A549 (cell line): ENCODE results near the gene SETD2. TPM values are rescaled to one million over a fixed set of nuclear protein-coding genes. Genes with fewer than 3 reads are reported as not detected.

Source experiments
- ATAC-seq, 2 experiments: fragments of 200-7000 bp in 1 of 2; fragments of >200 bp in 1 of 2; cut with Nextera tagmentation in 1 of 2; cut with Tn5 transposase in 1 of 2; 3 replicates each; pipeline versions ENCODE4 v1.8.0 to v1.9.1; 2018 to 2020; ENCODE audit warnings: mild to moderate bottlenecking in 1 of 2, moderate library complexity in 1 of 2
- CTCF ChIA-PET: fragments of 300-600 bp; sonication (Branson Sonifier 250); formaldehyde crosslinking; extraction: SDS; loops from one replicate; lab custom pipeline; 2021; ENCODE audit warnings: antibody characterized with exemption, inconsistent platforms; lab: Yijun Ruan, JAX
- POLR2A ChIA-PET: fragments of 350-600 bp; formaldehyde crosslinking; extraction: SDS; loops from one replicate; lab custom pipeline; 2021; ENCODE audit warnings: antibody characterized with exemption, inconsistent platforms; lab: Yijun Ruan, JAX
- DNase-seq, 2 experiments: peaks; one replicate each; pipeline versions ENCODE4 v3.0.0 to v3.0.0-alpha.2; 2011 to 2016; ENCODE audit warnings: low read depth in 1 of 2, low spot score in 1 of 2
- FAIRE-seq: peaks from 2 replicates; lab custom pipeline; 2011; peaks lifted over from hg19 to GRCh38; lab: Jason Lieb, UNC
- H3K27ac ChIP-seq, 2 experiments: fragments of >200 bp; sonication (Bioruptor Twin); formaldehyde crosslinking; 3 replicates each; pipeline ENCODE4 v1.5.1; 2016 to 2017
- H3K4me1 ChIP-seq: fragments of >200 bp; sonication (Bioruptor Twin); formaldehyde crosslinking; 3 replicates; pipeline ENCODE4 v1.6.1; 2016
- H3K4me2 ChIP-seq: fragments of >200 bp; sonication (Bioruptor Twin); formaldehyde crosslinking; 3 replicates; pipeline ENCODE4 v1.6.1; 2016
- H3K4me3 ChIP-seq: fragments of >200 bp; sonication (Bioruptor Twin); formaldehyde crosslinking; 3 replicates; pipeline ENCODE4 v1.5.1; 2016
- H3K9me3 ChIP-seq: fragments of >200 bp; sonication (Bioruptor Twin); formaldehyde crosslinking; 3 replicates; pipeline ENCODE4 v1.6.1; 2016
- ATOH8 ChIP-seq: fragments of 250-450 bp; sonication (Bioruptor Pico); IDR thresholded peaks from 2 replicates; pipeline ENCODE4 v1.5.0; 2020; ENCODE audit warnings: low read depth, mild to moderate bottlenecking, moderate library complexity
- CEBPB ChIP-seq, 2 experiments: fragments of >200 bp in 1 of 2; sonication (Bioruptor Twin) in 1 of 2; formaldehyde crosslinking in 1 of 2; IDR thresholded peaks; 2 replicates each; pipeline ENCODE4 v1.6.1; 2012 to 2016
- CHD2 ChIP-seq: fragments of 150-350 bp; IDR thresholded peaks from 2 replicates; pipeline ENCODE4 v1.6.1; 2014; ENCODE audit warnings: low read length; ENCODE audit not compliant: partially characterized antibody
- CHD4 ChIP-seq: fragments of 200-600 bp; sonication (generic); IDR thresholded peaks from 2 replicates; pipeline ENCODE4 v1.6.1; 2016; ENCODE audit warnings: antibody characterized with exemption, mild to moderate bottlenecking, borderline replicate concordance
- EHMT2 ChIP-seq: fragments of 200-600 bp; sonication (generic); IDR thresholded peaks from 2 replicates; pipeline ENCODE4 v1.6.1; 2016; ENCODE audit warnings: antibody characterized with exemption, low read depth, mild to moderate bottlenecking, moderate library complexity
- EP300 ChIP-seq, 2 experiments: fragments of >200 bp; sonication (Bioruptor Twin); formaldehyde crosslinking; IDR thresholded peaks; 2 replicates in 1 of 2; 3 replicates in 1 of 2; pipeline ENCODE4 v1.6.1; 2016 to 2017
- ESRRA ChIP-seq: fragments of 150-350 bp; IDR thresholded peaks from 2 replicates; pipeline ENCODE4 v1.6.1; 2014; ENCODE audit warnings: mild to moderate bottlenecking, low read length, borderline replicate concordance
- HOXB13 ChIP-seq: fragments of 250-450 bp; sonication (Bioruptor Pico); IDR thresholded peaks from 2 replicates; pipeline ENCODE4 v1.5.0; 2020; ENCODE audit warnings: low read depth, mild to moderate bottlenecking, moderate library complexity
- HOXB5 ChIP-seq: fragments of 250-450 bp; sonication (Bioruptor Pico); IDR thresholded peaks from 2 replicates; pipeline ENCODE4 v1.5.0; 2020; ENCODE audit warnings: mild to moderate bottlenecking, moderate library complexity
- JUN ChIP-seq, 2 experiments: fragments of >200 bp; sonication (Bioruptor Twin); formaldehyde crosslinking; IDR thresholded peaks; 2 replicates in 1 of 2; 3 replicates in 1 of 2; pipeline ENCODE4 v1.6.1; 2016 to 2017
- MAFK ChIP-seq: fragments of 450-650 bp; IDR thresholded peaks from 2 replicates; pipeline ENCODE4 v1.6.1; 2014; ENCODE audit not compliant: partially characterized antibody
- MAZ ChIP-seq: fragments of 150-350 bp; IDR thresholded peaks from 2 replicates; pipeline ENCODE4 v1.6.1; 2014; ENCODE audit warnings: antibody characterized with exemption, low read depth, low read length, borderline replicate concordance
- NPAS2 ChIP-seq: fragments of 250-450 bp; sonication (Bioruptor Pico); IDR thresholded peaks from 2 replicates; pipeline ENCODE4 v1.8.0; 2022; ENCODE audit warnings: mild to moderate bottlenecking, moderate library complexity, borderline replicate concordance
- POLR2A ChIP-seq: IDR thresholded peaks from 2 replicates; pipeline ENCODE4 v1.6.1; 2012; ENCODE audit warnings: mild to moderate bottlenecking, low read length
- RAD21 ChIP-seq, 2 experiments: fragments of >200 bp in 1 of 2; sonication (Bioruptor Twin) in 1 of 2; formaldehyde crosslinking in 1 of 2; IDR thresholded peaks in 1 of 2; conservative IDR thresholded peaks in 1 of 2; 2 replicates in 1 of 2; 3 replicates in 1 of 2; pipeline ENCODE4 v1.6.1; 2012 to 2018; ENCODE audit warnings: inconsistent platforms in 1 of 2
- RARB ChIP-seq: fragments of 250-450 bp; sonication (Bioruptor Pico); IDR thresholded peaks from 2 replicates; pipeline ENCODE4 v1.8.0; 2021; ENCODE audit warnings: mild to moderate bottlenecking, moderate library complexity
- RFX5 ChIP-seq: fragments of 450-650 bp; IDR thresholded peaks from 2 replicates; pipeline ENCODE4 v1.7.1; 2014; ENCODE audit warnings: antibody characterized with exemption, mild to moderate bottlenecking, moderate library complexity
- TFCP2L1 ChIP-seq: fragments of 250-450 bp; sonication (Bioruptor Pico); IDR thresholded peaks from 2 replicates; pipeline ENCODE4 v1.5.0; 2021; ENCODE audit warnings: mild to moderate bottlenecking
- TP53 ChIP-seq: fragments of 250-450 bp; sonication (Bioruptor Pico); IDR thresholded peaks from 2 replicates; pipeline ENCODE4 v1.5.0; 2021; ENCODE audit warnings: mild to moderate bottlenecking, moderate library complexity
- USF2 ChIP-seq: fragments of 450-650 bp; IDR thresholded peaks from 2 replicates; pipeline ENCODE4 v1.6.1; 2014; ENCODE audit warnings: antibody characterized with exemption
- ZFP36 ChIP-seq: fragments of 450-650 bp; IDR thresholded peaks from 2 replicates; pipeline ENCODE4 v1.6.1; 2014; ENCODE audit warnings: borderline replicate concordance; ENCODE audit not compliant: partially characterized antibody
- WGBS: methylation state at CpG from one replicate; pipeline ENCODE4 v1.1.6; 2017; ENCODE audit errors: missing lambda C conversion rate; 5-methylcytosine and 5-hydroxymethylcytosine counted together
- polyA plus RNA-seq, 4 experiments: library from polyadenylated mRNA; depleted of rRNA in 3 of 4; stranded (reverse); fragments of >200 nt; fragmentation: RNase III in 1 of 4; extraction: RNeasy Plus Mini Kit Qiagen cat#74134 plus additional on column Dnase treatment in 1 of 4; gene quantifications; 2 replicates in 3 of 4; 3 replicates in 1 of 4; pipeline ENCODE4 v1.2.3, GENCODE V29; 2011 to 2017
- TF ChIP-seq, protein P1 (sequence below): fragments of 250-450 bp; sonication (Bioruptor Pico); IDR thresholded peaks from 2 replicates; pipeline ENCODE4 v1.5.0; 2021; ENCODE audit warnings: mild to moderate bottlenecking, moderate library complexity, borderline replicate concordance

The SETD2 gene
- polyA plus RNA-seq, 2 of the 4 experiments (the other 2 are of a cell fraction), result 16.8 to 26.1 TPM

DNA sequence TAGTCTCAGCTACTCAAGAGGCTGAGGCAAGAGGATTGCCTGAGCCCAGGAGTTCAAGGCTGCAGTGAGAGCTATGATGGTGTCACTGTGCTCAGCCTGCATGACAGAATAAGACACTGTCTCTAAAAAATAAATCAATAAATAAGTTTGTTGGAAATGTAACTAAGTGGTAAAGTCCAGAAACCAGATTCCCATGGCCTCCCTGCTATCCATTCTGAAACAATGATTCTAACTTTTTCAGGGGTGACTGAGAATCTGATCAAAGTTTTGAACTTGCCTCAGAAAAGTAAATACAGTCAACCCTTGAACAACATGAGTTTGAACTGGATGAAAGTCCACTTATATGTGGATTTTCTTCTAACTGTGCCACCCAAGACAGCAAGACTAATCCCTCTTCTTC lies 98.2 kb downstream of the SETD2 start (continued):
- TF ChIP-seq TFCP2L1 (CRISPR knock-in tag) (no peak), POLR2A (no peak)

- 93% methylated on average over 1 of the region's 1 CpG for WGBS
- Histone ChIP-seq H3K4me3 (no peak overlapping the region), H3K27ac (no peak overlapping the region), H3K4me1 (no peaks in the 10 kb centered on the region), H3K4me2 (no peak overlapping the region), H3K9me3 (no peaks in the 10 kb centered on the region)
- ATAC-seq (no peak), DNase-seq (no peak), FAIRE-seq (no peak)
- no peak for TF ChIP-seq RARB (CRISPR knock-in tag)
- no peak for TF ChIP-seq RFX5
- no peak for TF ChIP-seq POLR2A
- no peak for TF ChIP-seq EP300 (IDR thresholded peaks at IDR 0.05)
- TF ChIP-seq MAZ, result no peak
- no peak for TF ChIP-seq EHMT2
- TF ChIP-seq TP53 (CRISPR knock-in tag), result no peak
- no peak for TF ChIP-seq HOXB5
- TF ChIP-seq CEBPB (IDR thresholded peaks at IDR 0.05), result no peak
- CTCF ChIA-PET, result no interaction called here
- POLR2A ChIA-PET, result no interaction called here
Measured at GRCh38 chr3:47065058-47065457, 98.9 kb downstream of the SETD2 start.

DNA sequence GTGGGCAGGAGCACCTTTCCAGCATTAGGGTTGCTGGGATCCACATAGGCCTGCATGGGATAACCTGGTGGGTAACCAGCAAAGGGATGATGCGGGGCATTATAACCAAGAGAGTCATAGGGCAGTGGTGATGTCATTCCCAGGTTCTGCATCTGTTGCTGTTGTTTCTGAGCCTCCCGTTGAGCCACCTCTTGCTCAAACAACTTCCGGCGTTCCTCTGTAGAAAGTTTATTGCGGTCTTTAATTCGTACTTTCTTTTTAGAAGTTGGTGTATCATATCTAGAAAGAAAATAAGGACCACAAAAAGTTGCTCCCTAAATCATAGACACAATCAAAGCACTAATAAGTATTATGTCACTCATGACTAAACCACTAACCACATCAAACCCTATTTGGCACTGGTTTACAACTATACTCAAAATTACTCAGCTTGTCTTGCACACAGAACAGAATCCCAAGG lies 106.7 kb downstream of the SETD2 start:
- TF ChIP-seq MAFK (no peak), CHD2 (no peak), USF2 (no peak), NPAS2 (CRISPR knock-in tag) (no peak), TFCP2L1 (CRISPR knock-in tag) (no peak), RAD21 (conservative IDR thresholded peaks at IDR 0.05 in 1 of 2, IDR thresholded peaks at IDR 0.05 in 1 of 2) (no peak), HOXB13 (CRISPR knock-in tag) (no peak), ATOH8 (CRISPR knock-in tag) (no peak), JUN (IDR thresholded peaks at IDR 0.05) (no peak), EP300 (IDR thresholded peaks at IDR 0.05) (no peak), ZFP36 (no peak), CHD4 (no peak), ESRRA (no peak)
- TF ChIP-seq, protein P1, sequence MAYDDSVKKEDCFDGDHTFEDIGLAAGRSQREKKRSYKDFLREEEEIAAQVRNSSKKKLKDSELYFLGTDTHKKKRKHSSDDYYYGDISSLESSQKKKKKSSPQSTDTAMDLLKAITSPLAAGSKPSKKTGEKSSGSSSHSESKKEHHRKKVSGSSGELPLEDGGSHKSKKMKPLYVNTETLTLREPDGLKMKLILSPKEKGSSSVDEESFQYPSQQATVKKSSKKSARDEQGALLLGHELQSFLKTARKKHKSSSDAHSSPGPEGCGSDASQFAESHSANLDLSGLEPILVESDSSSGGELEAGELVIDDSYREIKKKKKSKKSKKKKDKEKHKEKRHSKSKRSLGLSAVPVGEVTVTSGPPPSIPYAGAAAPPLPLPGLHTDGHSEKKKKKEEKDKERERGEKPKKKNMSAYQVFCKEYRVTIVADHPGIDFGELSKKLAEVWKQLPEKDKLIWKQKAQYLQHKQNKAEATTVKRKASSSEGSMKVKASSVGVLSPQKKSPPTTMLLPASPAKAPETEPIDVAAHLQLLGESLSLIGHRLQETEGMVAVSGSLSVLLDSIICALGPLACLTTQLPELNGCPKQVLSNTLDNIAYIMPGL (CRISPR knock-in tag), result no peak
- no peak for DNase-seq
- no peaks in the 10 kb centered on the region for H3K9me3 ChIP-seq
- H3K4me3 ChIP-seq, result no peak overlapping the region
- no peak for FAIRE-seq
- POLR2A ChIA-PET, result no interaction called here
- CTCF ChIA-PET, result no interaction called here
- WGBS, result 89% methylated on average over 6 of the region's 6 CpGs
- ATAC-seq, result peak in 1 of 2 experiments; percentile 38; a peak in 2 of 6 replicates
- H3K4me1 ChIP-seq, result no peaks in the 10 kb centered on the region
- no peak overlapping the region for H3K27ac ChIP-seq
- H3K4me2 ChIP-seq, result no peak overlapping the region
